GM19240 (cell line): Measurements from ENCODE around the gene CYP2S1.
"Not testable (repeated sequence)": the region's sequence is repeated elsewhere in the genome, so short reads cannot be mapped to it uniquely, and the experiment has no call there.

Experiments
- DNase-seq: peaks from one replicate; pipeline ENCODE4 v3.0.0; 2011; ENCODE audit warnings: low spot score; ENCODE audit not compliant: insufficient read length

Gene CYP2S1

DNA sequence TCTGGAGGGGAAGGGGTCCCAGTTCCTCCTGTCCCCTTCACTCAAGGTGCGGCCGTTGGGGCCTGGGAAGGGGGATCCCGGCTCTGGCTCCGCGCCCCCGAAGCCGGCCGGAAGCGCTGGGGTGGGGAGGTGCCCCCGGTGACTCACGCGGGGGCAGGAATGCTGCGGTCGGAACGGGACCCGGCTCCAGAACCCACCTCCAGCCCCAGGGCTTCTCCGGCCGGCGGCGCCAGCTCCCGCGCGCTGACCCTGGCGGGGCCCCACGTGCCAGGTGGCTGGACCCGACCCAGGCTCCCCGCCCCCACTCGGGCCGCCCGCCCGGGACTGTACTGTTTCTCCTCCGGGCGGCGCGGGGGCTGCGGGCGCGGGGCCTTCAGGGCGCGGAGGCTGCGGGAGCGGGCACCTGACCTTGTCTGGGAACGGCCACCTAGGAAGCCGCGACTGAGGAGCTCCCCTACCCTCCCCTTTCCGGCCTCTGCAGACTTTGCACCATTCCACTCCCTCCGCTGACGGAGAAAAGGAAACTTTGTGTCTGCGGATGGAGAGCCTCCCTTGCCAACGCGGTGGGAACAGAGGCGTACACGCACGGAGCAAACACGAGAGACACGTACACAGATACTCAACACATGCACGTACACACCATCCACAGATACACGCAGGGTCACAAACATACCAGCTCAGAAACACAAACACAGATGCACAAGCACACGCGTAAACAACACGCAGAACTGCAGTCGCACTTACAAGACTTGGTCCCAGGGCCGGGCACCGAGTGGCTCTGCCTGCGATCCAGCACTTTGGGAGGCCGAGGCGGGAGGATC is 33.2 kb downstream of the CYP2S1 start:
- DNase-seq = no peak

DNA sequence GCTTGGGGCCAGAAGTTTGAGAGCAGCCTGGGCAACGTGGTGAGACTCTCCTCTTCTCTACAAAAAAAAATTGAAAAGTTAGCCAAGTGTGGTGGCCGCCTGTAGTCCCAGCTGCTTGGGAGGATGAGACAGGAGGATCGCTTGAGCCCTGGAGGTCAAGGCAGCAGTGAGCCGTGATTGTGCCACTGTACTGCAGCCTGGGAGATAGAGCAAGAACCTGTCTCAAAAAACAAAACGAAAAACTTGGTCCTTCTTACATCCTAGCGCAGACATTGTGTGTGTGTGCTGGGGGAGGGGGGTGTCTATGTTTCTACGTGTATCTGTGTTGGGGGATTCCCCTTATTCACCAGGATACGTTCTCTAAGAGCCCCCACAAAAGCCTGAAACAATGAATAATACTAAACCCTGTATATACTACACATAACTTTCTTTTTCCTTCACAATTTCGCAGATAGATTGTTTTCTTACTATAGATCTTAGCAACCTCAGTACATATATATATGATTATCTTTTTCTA is 33.9 kb downstream of the CYP2S1 start:
- DNase-seq = no peak

DNA sequence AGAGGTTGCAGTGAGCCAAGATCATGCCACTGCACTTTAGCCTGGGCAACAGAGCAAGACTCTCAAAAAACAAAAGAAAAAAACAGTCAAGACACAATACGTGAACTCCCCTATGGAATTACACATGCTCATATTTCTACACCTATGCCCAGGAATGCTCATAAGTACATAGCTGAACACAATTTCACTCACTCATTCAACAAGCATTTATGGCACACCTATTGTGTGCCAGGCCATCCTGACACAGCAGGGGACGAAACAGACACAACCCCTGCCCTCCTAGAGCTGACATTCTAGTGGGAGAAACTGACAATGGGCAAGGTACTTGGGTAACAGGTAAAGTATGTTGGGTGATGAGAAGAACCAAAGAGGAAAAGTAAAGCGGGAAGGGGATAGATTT is 35.5 kb downstream of the CYP2S1 start:
- DNase-seq = no peak

DNA sequence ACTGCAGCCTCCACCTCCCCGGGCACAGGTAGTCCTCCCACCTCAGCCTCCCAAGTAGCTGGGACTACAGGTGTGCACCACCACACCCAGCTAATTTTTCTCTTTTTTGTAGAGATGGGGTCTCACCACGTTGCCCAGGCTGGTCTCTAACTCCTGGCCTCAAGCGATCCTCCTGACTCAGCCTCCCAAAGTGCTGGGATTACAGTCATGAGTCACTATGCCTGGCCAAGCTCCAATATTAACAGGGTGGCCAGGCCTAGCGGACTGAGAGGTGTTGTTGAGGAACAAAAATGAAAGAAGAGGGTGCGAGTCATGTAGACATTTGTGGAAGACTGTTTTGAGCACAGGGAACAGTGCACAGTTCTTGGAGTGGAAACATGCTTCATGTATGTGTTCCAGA is 36.3 kb downstream of the CYP2S1 start:
- not testable (repeated sequence) for DNase-seq

DNA sequence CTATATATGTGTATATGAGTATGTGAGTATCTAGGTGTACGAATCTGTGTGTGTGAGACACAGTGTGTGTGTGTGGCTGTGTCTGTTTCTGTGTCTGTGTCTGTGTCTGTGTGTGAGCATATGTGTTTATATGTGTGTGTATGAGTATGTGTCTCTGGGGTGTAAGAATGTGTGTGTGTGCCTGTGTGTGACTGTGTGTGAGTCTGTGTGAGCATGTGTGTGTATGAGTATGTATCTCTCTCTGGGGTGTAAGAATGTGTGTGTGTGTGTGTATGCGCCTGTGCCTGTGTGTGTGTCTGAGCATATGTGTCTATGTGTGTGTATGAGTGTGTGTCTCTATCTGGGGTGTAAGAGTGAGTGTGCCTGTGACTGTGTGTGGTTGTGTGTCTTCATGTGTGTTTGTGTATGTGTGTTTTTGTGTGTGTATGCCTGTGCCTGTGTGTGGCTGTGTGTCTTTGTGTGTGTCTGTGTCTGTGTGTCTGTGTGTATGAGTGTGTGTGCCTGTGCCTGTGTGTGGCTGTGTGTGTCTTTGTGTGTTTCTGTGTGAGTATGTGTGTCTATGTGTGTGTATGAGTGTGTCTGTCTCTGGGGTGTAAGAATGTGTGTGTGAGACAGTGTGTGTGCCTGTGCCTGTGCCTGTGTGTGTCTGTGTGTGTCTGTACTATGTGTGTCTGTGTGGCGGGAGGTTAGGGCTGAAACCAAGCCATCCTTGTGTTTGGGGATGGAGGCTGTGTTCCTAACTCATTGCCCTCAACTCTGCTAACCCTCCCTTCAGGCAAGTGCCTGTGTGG is 37.2 kb downstream of the CYP2S1 start:
- DNase-seq = no peak

DNA sequence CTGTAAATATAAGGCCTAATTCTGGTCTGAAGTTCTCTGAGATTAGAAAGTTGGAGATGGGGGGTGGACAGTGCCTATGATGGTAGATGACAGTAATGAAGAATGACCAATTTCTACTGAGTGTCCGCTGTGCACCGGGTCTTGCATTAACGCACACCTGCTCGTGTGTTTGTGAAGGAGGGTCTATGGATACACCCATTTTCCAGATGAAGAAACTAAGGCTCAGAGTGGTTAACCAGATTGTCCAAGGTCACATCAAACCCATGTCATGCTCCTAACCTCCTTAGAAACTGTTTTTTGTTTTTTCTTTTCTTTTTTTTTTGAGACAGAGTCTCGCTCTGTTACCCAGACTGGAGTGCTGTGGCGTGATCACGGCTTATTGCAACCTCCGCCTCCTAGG is 39.7 kb downstream of the CYP2S1 start:
- DNase-seq = no peak

DNA sequence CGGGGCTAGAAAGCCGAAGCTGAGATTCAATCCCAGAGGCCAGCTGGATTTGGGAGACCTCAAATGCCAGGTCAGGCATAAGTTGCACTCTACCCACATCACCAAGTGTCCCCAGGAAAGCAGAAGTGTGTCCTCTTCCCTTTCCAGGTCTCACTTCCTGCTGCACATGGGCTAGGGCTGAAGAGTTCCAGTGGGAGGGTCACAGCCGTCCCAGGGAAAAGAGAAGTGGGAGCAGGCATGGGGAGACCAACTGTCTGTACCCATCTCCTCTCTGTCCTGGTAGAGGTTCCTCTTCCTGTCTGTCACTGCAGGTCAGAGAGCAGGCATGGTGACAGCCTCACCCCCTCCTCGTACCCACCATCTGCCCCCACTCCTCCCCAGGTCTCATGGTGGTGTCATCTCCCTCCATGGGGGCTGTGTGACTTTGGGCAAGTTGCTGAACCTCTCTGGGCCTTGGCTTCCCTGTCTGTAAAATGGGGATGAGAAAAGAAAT is 40.8 kb downstream of the CYP2S1 start:
- DNase-seq = no peak

DNA sequence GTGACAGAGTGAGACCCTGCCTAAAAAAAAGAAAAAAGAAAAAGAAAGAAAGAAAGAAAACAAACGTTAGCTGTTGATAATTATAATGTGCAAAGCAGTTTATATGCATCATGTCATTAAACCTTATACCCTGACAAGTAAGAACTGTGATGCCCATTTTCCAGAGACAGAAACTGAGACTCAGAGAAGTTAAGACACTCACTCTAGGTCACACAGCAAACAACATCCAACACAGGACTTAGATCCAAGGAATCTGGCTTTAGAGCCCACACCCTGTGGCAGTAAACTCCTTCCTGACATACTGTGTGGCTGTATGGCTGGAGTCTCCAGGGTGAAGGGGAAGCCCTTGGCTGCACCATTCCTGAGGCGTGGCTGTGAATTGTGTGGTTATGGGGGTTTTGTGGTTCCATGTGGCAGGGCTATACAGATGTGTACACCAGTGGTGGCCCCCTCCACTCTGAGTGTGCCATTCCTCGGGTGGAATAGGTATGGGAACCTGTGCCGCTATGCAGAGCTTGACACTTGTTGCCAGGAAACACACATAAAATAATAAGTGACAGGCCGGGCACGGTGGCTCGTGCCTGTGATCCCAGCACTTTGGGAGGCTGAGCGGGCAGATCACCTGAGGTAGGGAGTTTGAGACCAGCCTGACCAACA is 41.6 kb downstream of the CYP2S1 start:
- DNase-seq = no peak

DNA sequence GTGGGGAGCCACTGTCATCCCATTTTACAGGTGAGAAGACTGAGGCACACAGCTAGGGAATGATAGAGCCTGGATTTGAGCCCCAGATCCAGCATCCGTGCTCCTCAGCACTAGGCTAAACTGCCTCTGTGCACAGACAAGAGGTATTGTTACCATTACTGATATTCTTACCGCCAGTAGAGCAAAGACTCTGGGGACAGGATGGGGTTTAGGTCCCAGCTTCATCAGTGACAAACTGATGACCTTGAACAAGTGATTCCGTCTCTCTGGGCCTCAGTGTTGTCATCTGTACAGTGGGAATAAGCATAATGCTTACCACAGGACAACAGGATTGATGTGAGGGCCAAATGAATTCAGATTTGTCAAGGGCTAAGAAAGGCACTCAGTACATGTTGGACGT is 42.5 kb downstream of the CYP2S1 start:
- no peak for DNase-seq

DNA sequence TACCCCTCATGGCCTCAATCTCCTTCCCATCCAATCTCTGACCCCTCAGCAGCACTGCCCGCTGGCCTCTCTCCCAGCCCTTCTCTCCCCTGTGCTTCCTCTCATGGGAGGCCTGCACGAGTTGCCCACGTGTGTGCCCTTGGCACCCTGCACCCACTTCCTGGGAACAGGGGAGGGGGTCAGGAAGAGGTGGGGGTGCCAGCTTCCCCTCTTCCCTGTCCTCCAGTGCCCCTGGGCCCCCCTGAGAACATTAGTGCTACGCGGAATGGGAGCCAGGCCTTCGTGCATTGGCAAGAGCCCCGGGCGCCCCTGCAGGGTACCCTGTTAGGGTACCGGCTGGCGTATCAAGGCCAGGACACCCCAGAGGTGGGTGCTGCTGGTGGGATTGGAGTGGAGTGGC is 45.2 kb downstream of the CYP2S1 start:
- DNase-seq = no peak

DNA sequence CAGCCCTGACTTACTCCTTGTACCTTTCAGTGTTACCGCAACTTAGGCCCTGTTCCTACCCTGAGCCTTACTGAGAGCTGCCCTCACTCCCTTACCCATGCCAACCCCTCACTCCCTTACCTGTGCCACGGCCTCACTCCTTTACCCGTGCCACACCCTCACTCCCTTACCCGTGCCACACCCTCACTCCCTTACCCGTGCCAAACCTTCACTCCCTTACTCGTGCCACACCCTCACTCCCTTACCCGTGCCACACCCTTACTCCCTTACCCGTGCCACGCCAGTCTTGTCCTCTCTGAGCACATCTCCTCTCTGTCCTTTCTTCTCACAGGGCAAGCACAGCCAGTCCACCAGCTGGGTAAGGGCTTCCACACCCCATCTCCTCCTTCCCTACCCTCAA is 46.3 kb downstream of the CYP2S1 start:
- DNase-seq = no peak

DNA sequence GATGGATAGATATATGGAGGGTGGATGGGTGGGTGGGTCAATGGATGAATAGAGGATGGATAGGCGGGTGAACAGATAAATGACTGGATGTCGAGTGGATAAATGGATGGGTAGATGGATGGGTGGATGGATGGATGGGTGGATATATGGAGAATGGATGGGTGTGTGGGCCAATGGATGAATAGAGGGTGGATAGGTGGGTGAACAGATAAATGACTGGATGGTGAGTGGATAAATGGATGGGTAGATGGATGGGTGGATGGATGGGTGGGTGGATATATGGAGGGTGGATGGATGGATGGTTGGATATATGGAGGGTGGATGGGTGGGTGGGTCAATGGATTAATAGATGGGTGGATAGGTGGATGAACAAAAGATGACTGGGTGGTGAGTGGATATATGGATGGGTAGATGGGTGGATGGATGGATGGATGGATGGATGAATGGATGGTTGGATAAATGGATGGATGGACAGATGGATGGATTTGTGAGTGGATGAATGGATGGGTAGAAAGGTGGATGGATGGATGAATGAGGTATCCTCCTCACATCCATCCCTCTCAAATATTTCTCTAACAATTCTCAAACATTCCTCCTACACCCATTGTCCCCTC is 47.0 kb downstream of the CYP2S1 start:
- no peak for DNase-seq

DNA sequence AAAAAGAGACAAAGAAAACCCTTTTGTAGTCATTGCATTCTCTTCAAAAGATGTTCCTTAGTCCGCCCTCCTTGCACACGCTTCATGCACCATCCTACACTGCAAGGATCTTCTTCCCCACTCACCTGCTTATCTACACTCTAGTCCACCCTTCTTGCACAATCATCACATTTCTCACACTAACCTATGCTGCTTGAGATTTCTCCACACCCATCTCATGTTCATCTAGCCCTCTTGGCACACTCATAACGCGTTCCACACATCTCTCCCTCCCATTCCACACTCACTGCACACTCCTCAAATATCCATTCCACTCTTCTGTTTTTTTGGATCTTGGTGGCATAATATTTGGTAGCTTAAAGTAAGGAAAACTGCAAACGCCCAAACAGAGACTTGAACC is 48.8 kb downstream of the CYP2S1 start:
- DNase-seq = no peak

DNA sequence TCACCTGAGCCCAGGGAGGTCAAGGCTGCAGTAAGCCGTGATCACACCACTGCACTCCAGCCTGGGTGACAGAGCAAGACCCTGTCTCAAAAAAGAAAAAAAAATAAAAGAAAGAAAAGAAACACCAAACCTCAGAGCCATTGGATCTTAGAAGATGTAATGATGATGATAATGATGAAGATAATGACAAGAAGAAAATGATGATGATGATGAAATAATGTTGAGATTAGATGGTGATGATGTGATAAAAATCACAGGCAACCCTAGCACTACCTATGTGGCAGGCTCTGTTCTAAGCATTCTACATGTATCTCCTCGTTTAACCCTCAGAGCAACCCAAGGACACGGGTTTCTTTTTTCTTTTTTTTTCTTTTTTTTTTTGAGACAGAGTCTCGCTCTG is 51.1 kb downstream of the CYP2S1 start:
- DNase-seq = no peak

DNA sequence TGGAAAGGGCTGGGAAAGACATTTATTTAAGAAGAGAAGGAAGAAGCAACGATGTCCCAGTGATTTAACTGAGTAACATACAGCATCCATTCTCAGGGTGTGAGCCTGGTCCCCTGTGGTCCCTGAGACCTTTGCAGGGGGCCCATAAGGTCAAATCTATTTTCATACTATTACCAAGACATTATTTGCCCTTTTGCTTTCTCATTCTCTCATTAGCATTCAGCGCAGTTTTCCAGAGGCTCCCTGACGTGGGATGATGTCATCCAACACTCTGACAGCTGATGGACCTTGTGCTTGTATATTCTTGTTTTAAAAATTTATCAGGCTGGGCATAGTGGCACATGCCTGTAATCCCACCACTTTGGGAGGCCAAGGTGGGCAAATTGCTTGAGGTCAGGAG is 52.8 kb downstream of the CYP2S1 start:
- DNase-seq = no peak

DNA sequence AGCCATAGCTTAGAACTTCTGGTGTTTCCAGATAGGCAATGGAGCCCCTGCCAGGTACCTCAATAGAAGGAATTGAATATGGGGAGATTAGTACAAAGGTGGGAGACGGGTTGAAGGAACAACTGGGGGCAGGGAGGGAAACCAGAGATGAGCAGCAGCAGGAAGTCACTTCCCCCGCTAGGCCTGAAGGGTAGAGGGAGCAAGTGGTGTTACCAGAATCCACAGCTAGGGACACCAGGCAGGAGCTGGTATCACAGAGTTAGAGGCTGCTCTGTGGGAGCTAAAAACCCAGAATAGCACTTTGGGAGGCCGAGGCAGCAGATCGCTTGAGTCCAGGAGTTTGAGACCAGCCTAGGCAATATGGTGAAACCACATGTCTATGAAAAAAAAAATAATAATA is 55.9 kb downstream of the CYP2S1 start:
- no peak for DNase-seq

DNA sequence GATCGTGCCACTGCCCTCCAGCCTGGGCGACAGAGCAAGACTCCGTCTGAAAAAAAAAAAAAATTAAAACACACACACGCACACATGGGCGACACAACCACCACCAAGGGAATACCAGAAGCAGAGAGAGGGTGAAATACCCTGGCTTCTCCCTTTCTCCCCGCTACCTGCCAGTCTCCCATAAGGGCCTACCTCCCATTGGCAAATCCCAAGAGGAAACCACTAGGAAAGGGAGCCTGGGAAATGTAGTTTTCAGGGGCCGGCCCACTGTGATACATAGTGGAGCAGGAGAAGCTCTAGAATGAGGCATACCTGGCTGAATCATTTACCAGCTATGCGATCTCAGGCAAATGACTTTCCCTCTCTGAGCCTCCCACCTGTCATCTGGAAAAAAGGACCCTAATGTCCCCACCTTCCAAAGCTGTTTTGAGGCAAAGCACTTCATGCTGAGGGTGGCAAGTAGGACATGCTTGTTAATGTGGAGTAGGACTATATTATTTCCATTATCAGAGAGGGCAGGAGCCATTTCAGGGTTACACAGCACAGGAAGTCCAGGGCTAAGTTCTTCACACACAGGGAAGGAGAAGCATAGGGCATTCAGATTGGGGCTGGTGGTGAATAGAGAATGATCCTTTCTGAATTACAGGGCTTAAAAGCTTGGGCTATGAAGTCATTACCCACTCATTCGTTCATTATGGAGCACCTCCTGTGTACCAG is 56.8 kb downstream of the CYP2S1 start:
- DNase-seq = no peak

DNA sequence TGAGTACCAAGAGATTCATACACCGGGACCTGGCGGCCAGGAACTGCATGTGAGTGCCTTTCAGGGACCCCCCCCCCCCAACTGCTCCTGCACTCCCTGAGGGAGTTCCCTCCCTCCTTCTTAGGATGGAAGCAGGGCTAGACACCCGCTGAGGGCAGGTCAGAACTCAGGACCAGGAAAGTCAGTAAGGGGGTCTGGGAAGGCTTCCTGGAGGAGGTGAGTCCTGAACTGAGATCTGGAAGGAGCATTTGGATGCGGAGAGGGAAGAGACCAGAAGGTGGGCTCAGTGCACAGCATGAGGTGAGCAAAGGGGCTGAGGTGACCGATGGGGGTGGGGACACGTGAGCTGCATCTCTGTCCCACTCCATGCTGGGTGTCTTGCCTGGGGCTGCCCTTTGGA is 60.6 kb downstream of the CYP2S1 start:
- DNase-seq = no peak

DNA sequence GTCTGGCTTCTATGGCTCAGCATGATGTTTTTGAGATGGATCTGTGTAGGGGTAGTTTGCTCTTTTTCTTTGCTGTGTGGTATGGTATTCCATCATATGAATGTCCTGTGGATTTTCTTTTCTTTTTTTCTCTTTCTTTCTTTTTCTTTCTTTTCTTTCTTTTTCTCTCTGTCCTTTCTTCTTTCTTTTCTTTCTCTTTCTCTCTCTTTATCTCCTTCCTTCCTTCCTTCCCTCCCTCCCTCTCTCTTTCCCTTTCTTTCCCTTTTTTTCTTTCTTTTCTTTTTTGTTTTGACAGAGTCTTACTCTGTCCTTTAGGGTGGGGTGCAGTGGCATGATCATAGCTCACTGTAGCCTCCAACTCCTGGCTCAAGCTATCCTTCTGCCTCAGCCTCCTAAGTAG is 62.2 kb downstream of the CYP2S1 start:
- DNase-seq = no peak
